PFSK-1 (cell line): ENCODE measurements around the gene IFI27L1.

Source experiments
- FOXP2 ChIP-seq: optimal IDR thresholded peaks from 2 replicates; pipeline ENCODE3; 2011; ENCODE audit warnings: borderline replicate concordance, control low read depth, inconsistent platforms; ENCODE audit not compliant: insufficient read depth; ENCODE audit errors: extremely low read length, extremely low read depth
- POLR2AphosphoS5 ChIP-seq: IDR thresholded peaks from 2 replicates; pipeline ENCODE4 v1.6.1; 2012; ENCODE audit warnings: low read depth, mild to moderate bottlenecking, control low read depth, low read length, moderate library complexity
- REST ChIP-seq, 2 experiments: IDR thresholded peaks; 2 replicates each; pipeline versions ENCODE4 v1.6.1 to v1.8.0; 2011 to 2012; ENCODE audit warnings: low read depth in 2 of 2, low read length in 2 of 2, control low read depth in 1 of 2, inconsistent platforms in 1 of 2, mild to moderate bottlenecking in 1 of 2, moderate library complexity in 1 of 2; ENCODE audit not compliant: insufficient read depth in 1 of 2
- SIN3A ChIP-seq: IDR thresholded peaks from 2 replicates; pipeline ENCODE4 v1.6.1; 2012; ENCODE audit warnings: mild to moderate bottlenecking, low read length, moderate library complexity, borderline replicate concordance; ENCODE audit not compliant: insufficient read depth
- TAF1 ChIP-seq: IDR thresholded peaks from 2 replicates; pipeline ENCODE4 v1.6.1; 2012; ENCODE audit warnings: low read length, control low read depth, borderline replicate concordance; ENCODE audit not compliant: insufficient read depth

IFI27L1 gene

GRCh38 chr14:94062344-94062940 lies 18.7 kb upstream of the IFI27L1 start:
- TF ChIP-seq FOXP2 (no peak), SIN3A (no peak), REST (IDR thresholded peaks at IDR 0.05; ENCODE audit: insufficient read depth in 1 of 2, low read depth in 2 of 2, low read length in 2 of 2) (no peak), TAF1 (no peak)

GRCh38 chr14:94066089-94066676 lies 14.9 kb upstream of the IFI27L1 start:
- TF ChIP-seq FOXP2 (no peak), SIN3A (no peak), REST (IDR thresholded peaks at IDR 0.05; ENCODE audit: insufficient read depth in 1 of 2, low read depth in 2 of 2, low read length in 2 of 2) (no peak), TAF1 (no peak), POLR2AphosphoS5 (no peak)

- no peak for TF ChIP-seq SIN3A
- no peak for TF ChIP-seq TAF1
- no peak for TF ChIP-seq POLR2AphosphoS5
- TF ChIP-seq REST (IDR thresholded peaks at IDR 0.05; ENCODE audit: insufficient read depth in 1 of 2, low read depth in 2 of 2, low read length in 2 of 2): no peak
- TF ChIP-seq FOXP2: no peak
These were observed 6.6 kb upstream of the IFI27L1 start for GRCh38 chr14:94074534-94074933.

DNA sequence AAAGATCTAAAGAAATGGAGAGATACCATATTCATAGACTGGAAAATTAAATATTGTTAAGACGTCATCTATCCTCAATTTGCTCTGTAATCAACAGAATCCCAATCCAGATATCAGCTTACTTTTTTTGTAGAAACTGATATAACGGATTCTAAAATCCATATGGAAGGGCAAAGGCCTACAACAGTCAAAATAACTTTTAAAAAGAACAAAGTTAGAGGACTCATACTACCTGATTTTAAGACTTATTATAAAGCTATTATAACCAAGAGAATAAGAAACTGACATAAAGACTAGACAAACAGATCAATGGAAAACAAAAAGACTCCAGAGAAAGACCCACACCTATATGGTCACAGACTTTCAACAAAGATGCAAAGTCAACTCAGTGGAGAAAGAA lies 6.1 kb upstream of the IFI27L1 start:
- TF ChIP-seq SIN3A (no peak), FOXP2 (no peak), REST (IDR thresholded peaks at IDR 0.05; ENCODE audit: insufficient read depth in 1 of 2, low read depth in 2 of 2, low read length in 2 of 2) (no peak), POLR2AphosphoS5 (no peak)
